Renal cortex interstitium (tissue), 15 donors: ENCODE data around the gene DCDC1. TPM values are rescaled to one million over a fixed set of nuclear protein-coding genes. Genes with fewer than 3 reads are reported as not detected.

Experiments used
- DNase-seq, 11 donors: peaks; one replicate each; pipeline ENCODE4 v3.0.0-alpha.2; 2013; ENCODE audit warnings: low read depth in 9 of 11, low spot score in 4 of 11; ENCODE audit errors: extremely low read depth in 1 of 11
- long read RNA-seq, 16 experiments: transcript quantifications; one replicate each; lab custom pipeline, GENCODE V29; 2026
- polyA plus RNA-seq, 3 donors: library from polyadenylated mRNA; unstranded; fragments of 120-200 nt; gene quantifications; one replicate each; pipeline ENCODE4 v1.2.1, GENCODE V29; 2013; ENCODE audit not compliant: insufficient read length in 3 of 3

DCDC1 gene, protein sequence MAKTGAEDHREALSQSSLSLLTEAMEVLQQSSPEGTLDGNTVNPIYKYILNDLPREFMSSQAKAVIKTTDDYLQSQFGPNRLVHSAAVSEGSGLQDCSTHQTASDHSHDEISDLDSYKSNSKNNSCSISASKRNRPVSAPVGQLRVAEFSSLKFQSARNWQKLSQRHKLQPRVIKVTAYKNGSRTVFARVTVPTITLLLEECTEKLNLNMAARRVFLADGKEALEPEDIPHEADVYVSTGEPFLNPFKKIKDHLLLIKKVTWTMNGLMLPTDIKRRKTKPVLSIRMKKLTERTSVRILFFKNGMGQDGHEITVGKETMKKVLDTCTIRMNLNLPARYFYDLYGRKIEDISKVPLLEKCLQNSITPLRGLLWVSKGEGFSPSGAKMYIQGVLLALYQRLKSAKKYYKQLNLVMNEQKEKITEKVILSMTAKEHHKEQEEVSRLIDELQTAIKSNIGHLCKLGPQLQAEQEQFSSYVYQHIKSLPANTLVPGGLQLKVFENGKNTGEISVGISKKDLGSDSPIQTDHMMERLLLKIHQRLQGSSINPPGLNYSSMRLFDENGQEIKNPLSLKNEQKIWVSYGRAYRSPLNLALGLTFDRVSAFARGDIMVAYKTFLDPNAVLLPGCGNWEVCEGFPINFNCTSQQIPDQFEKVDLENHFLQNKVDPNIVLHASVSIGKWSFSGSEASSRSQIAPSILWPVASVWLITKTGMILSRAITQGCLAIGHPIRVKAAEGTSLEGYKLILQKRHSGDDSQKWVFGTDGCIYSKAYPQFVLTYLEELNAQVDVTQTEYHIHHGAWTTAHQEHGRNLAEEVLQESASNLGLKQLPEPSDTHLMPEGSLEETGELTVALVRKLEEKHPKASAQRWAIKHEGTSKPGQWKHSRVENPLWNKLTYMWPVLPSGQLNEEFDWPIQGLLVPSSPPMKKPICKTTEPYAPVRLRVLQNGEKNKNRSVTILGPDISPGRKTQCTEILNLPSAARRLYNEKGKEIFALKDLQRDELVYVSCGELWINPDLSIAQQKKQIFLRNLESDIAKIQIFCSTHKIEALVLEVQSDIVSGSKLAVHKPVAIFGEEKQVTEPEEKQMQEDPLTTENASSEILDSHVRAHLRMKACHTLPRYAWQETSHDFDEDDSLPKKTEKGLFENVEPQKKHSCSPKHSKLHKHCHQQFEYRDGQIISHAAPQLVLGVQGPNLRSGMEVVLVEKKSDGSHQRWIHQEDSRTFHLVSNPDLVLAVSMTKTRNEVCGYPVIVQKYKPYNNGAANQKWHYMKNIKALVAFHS (N-terminal part only)
- 1 to 10 TPM; 3.3 to 5.7 (median 4.7) TPM for polyA plus RNA-seq
- long read RNA-seq, donor 1, result 0 reads
- long read RNA-seq, donor 2, result 0 reads
- long read RNA-seq, donor 3, partial matches to known transcripts, result 0 of 5 reads
- long read RNA-seq, donor 3, other reads (novel, unspliced or antisense), result 5 of 5 reads
- long read RNA-seq, donor 4, result 0 reads
- long read RNA-seq, donor 5, result 0 reads
- long read RNA-seq, donor 6, result 0 reads
- long read RNA-seq, donor 7, result 0 reads
- long read RNA-seq, donor 8, partial matches to known transcripts, result 38 of 38 reads
- long read RNA-seq, donor 8, other reads (novel, unspliced or antisense), result 0 of 38 reads
- long read RNA-seq, donor 9, result 0 reads
- long read RNA-seq, donor 10, result 0 reads
- long read RNA-seq, donor 11, result 0 reads
- long read RNA-seq, donor 12, result 0 reads
- long read RNA-seq, donor 13, result 0 reads
- long read RNA-seq, donor 14, result 0 reads
- long read RNA-seq, donor 15, result 0 reads
- long read RNA-seq, donor 16, partial matches to known transcripts, result 17 of 17 reads
- long read RNA-seq, donor 16, other reads (novel, unspliced or antisense), result 0 of 17 reads

DNA sequence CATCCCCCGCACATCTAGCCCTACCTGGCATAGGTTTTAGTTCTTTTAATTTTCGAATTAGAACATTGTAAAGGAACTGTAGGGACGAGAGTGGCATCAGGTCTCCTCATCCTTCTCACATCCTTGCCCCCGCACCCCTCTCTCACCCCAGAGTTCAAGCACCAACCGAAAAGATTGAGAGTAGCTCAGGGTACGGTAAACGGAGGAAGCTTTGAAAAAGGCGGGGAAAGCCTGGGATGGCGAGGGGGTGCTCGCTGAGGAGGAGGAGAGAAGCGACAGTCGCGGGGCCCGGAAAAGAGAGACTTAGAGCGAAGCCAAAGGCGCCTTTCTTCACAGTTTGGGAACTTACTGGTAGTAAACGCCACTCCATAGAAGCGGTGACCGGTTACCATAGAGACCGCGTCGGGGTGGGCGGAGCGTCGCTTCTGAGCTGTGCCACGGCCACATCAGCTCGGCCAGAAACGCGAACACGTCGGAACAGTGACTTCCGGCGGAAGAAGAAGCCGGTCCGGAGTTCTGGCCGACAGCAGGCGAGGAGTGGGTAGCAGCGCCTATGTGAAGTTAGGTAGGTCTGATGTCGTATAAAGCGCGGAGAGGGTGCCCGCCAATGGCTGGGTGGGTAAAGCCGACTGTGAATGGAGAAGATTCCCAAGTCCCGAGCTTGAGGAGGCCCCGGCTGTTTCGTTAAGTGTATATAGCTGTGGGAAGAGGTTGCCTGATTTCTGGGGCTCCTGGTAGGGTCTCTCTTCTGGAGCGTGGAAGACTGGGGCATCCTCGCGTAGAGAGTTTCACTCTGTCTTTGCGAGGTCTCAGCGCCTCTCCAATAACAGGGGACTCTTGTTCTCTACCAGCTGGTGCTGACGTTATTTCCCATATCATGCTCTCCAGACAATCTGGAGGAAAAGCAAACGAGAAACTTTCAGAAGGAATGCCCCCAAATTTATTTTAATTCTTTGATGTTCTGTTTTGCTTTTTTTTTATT is at the start of gene DCDC1, which contains the start of gene DNAJC24:
Gene DCDC1 (minus strand): TSS at position 392 of the 982 bp plus-strand sequence. CDS start 41,459 bp downstream, outside the sequence.
Gene DNAJC24 (plus strand): TSS at position 513 of the 982 bp plus-strand sequence. CDS start 889 bp downstream, outside the sequence.
- DNase-seq, result peak; percentile 87 to 93 (median 90)

DNA sequence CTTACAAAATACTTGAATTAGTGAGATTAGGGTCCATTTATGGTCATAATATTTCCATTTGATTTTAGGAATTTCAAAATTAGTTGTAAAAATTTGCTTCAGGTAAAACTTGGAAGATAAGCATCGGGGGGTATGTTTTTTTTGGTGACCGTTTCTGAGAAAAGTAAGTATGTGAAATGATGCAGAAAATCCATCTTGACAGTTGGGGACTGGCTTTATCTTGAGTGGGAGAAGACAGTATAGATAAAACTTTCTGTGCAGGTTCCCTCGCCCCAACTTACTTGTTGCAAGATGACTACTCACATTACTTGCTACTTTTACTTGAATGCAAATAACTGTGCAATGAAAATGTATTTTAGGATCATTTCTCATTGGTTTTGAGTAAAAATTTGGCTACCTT is 49.6 kb upstream of the DCDC1 start:
- no peak for DNase-seq

DNA sequence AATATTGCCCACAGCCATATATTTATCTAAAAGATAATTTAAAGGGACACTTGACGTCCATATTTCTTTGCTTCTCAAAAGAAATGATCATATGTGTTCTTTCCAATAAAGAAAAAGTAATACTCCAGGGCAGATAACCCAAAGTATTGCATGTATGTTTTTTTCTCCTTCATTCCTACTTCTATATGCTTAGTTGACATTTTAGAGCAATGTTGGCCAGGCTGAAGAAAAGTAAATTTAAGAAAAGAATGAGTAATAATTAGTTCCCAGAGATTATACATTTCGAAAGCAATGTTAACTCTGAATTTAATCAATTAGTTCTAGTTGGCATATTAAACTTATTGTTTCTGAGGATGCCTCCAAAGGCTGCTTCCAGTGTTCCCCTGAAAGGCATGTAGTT is 48.3 kb upstream of the DCDC1 start:
- no peak for DNase-seq

DNA sequence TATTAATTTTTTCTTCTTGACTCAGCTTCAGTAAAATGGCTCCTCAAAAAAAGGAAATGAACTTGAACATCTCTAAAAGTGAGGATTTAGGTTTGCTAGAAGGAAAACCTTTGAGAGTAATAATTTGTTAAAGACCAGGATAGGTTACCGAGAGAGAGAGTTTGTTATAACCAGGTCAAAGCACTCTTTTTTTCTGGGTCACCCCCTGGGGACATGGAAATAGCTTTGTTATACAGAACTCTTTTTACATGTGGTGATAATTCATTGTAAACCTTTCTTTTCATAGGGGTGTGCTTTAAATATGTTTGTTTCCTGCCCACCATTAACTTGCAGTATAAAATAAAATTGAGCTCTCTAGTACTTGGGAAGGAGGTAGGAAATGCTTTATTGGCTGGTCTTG is 47.8 kb upstream of the DCDC1 start:
- DNase-seq, result no peak

DNA sequence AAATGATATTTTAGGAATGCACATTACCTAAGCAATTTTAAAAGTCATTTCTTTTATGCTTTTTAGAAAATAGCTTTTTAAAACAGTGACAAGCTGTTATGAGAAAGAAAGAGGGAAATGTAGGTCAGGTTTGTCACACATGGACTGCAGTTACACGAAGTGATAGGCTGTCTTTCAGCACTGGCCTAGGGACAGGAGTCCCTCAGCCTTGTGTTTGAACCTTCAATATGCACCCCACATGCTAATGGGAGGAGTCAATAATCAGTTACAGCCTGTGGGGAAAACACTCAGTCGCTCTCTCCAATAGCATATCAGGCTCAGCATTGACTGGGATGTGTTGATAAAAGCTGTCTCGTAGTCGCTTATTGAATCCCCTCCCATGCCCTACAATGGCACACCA is 45.9 kb upstream of the DCDC1 start:
- no peak for DNase-seq

DNA sequence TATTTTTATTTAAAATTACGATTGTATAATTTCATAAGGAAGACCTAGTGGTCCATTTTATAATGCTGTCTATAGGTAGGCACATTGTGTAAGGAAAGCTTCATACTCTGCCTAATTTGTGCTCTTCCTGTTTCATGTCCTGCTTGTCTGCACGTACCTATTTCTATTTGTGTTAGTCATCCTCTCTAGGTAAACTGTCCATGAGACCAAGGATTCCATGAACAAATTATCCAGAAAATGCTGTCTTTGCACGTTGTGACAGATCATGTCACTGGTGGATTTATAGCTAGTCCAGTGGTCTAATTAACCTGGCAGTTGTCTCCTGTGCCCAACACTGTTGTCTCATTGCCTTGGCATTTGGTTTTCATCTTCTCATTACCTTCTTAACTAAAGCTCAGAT is 44.8 kb upstream of the DCDC1 start:
- DNase-seq, result no peak

DNA sequence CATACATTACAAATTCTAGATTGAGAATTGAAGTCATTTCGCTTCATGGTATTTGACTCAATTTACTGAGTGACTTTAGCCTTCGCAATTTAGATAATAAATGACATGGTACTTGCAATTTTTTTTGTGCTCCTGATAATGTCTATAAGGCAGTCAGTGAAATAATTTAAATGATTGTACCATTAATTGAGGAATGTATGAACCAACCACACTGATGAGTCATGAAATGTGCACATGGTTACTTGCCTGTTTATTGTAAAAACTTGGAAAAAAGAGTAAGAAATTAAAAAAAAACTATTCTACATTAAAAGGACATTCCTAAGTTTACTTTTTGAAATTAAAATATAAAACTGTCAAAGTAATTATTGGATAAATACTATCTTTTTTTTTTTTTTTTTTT is 43.4 kb upstream of the DCDC1 start:
- no peak for DNase-seq

DNA sequence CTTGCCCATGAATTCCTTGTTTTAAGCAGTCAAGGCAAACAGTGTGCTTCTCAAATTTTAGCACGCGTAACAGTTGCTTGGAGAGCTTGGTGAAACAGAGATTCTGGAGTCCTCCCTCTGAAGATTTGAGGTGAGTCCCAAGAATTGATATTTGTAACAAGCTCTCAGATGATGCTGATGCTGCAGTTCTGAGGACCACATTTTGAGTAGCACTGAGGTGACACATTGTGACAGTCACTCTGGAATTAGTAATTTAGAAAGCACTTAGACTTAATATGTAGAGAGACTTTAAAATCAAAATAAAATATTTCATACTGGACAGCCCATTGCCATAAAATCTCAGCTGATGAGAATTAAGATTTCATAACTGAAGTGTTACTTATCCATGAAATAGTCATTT is 38.7 kb upstream of the DCDC1 start:
- no peak for DNase-seq

DNA sequence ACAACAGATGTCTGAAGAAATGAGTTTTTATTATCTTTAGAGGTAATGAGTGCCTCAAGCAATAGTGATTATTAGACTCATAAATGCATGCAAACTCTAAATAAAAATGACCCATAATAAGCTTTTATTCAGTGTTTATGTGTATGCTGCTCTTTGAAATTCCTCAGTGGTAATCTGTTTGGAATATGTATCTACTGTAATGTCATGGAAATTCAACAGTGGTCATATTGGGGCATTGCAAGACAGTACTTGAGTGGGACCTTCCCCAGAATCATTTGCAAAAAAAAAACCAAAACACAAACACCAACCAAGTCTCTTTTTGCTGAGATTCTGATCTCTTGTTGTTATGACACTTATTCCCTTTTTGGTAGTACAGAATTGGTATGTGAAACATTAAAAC is 35.1 kb upstream of the DCDC1 start:
- DNase-seq, result no peak

DNA sequence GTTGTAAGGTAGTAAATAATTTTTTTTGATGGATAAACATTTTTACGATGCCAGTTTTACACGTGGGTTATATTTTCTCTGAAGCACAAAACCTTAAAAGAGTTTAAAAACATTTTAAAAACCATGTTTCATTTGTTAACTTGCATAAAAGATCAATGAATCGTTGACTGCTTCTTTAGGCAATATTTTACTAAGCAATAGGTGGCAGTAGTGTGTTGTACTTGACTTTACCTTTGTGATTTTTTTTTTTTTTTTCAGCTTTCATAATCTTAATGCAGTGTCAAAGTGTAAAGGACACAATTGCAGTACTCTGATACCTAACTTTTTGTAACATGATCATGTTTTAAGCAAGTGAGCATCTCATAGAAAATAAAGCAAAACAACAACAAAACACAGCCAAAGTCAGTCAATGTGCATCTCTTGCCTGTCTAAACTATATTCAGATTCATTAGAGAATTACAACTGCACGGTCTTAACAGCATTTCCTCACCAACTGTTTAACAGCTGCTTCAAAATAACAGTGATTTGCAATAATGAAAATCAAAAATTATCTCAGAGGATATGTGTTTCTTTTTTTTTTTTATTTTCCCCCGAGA is 27.8 kb upstream of the DCDC1 start:
- DNase-seq, result peak in 2 of 11 donors; percentile 5 to 18

DNA sequence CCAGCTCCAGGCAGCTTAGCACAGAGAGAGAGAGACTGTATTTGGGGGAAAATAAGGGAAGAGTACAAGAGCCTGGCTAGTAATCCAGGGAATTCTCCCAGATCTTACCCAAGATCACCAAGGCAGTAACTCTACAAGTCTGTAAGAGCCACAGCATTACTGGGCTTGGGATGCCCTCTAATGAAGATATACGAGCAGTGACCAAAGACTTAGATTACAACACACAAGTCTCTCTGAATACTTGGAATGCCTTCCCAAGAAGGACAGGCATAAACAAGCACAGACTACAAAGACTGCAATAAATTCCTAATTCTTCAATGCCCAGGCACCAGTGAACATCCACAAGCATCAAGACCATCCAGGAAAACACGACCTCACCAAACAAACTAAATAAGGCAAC is 17.8 kb upstream of the DCDC1 start:
- no peak for DNase-seq

DNA sequence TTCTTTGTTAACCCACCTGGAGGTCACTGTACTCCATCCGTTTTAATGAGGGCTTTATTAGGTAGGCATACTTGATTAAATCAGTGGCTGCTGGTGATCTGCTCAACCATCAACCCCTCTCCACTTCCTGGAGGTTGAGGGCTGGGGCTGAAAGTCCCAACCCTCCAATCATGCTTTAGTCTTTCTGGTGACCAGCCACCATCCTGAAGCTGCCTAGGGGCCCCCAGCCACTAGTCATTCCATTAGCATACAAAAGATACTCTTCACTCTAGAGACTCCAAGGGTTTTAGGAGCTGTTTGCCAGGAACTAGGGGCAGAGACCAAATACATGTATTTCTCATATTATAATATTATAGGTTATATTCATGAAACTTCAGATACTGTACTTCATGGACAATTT is 13.6 kb upstream of the DCDC1 start:
- DNase-seq, result no peak

DNA sequence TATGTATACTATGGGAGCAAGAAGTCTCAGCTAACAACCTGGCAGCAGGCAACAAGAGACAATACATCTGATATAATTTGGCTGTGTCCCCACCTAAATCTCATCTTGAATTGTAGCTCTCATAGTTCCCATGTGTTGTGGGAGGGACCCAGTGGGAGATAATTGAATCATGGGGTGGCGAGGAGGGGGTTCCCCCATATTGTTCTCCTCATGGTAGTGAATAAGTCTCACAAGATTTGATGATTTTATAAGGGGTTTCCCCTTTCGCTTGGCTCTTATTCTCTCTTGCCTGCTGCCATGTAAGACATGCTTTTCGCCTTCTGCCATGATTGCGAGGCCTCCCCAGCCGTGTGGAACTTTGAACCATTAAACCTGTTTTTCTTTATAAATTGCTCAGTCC is 6.3 kb upstream of the DCDC1 start:
- no peak for DNase-seq

DNA sequence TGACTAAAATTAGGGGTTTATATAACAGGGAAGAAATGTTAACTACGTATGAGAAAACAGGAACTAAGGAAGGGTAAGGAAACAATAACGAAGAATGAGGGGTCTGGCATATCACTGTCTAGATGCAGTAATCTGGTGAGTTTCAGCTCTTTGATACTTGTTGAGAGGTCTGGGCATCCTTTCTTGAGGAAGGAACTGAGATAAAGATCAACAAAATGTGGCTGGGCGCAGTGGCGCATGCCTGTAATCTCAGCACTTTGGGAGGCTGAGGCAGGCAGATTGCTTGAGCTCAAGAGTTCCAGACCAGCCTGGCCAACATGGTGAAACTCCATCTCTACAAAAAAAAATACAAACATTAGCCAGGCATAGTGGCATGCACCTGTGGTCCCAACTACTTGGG is 2.7 kb downstream of the DCDC1 start:
- no peak for DNase-seq

DNA sequence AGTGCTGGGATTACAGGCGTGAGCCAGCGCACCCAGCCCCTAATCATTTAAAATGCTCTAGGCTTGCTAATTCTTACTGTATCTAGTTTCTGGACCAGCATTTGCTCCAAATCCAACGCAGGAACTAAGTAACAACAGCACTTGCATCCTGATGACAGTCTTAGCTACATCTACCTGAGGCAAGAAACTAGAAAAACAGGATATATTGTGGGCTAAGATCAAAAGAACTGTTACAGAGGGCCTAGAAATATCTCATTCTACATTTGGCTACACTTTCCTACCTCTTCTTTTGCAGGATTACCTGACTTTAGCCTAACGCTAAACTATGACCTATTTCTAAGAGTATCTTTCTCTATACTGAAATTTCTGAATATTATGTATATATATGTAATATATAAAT is 7.8 kb downstream of the DCDC1 start:
- DNase-seq, result no peak

DNA sequence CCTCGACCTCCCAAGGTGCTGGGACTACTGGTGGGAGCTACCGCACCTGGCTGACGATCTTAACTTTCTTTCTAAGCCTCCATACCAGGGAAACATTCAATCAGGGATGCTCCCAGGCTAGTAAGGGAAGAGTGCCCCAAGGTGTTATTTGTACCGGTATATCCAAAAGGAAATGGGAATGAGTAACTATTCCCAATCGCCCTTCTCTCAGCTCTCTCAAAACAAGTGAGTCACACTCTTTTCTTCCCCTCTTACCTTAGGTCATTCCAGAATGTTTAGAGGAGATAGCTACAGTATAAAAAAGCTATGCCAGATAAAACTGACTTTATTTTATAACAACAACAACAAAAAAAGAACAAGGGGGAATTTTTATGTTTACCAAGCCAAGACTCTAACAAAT is 13.7 kb downstream of the DCDC1 start:
- DNase-seq, result no peak

DNA sequence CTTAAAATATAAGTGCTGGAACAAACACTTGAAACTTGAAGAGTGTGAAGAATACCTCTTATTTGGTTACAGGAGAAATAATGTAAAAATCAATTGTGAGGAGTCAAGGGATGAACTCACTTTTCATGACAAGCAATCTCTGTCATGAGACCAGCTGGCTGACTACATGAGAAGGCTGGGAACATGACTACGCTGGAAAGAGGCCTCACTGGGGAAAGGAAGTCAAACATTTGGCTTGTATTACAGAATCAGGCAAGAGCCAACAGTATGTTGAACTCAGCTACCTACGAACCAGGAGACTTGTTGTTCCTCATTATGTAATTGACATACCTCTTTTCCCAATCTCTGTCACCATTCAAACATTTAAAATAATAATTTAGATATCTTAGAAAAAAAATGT is 14.4 kb downstream of the DCDC1 start:
- no peak for DNase-seq
